GM19328 (cell line): ENCODE measurements around the gene LGI4.

Experiments
- ATAC-seq: cut with Tn5 transposase; IDR thresholded peaks from one replicate; pipeline ENCODE4 v1.9.1; 2021; ENCODE audit warnings: mild to moderate bottlenecking, moderate library complexity; ENCODE audit not compliant: unreplicated experiment

LGI4 gene

GRCh38 chr19:35134601-35135242 lies at the start of gene LGI4:
Gene LGI4 (minus strand): TSS chr19:35135059. CDS start chr19:35134680, 379 bp downstream.
- no peak for ATAC-seq

DNA sequence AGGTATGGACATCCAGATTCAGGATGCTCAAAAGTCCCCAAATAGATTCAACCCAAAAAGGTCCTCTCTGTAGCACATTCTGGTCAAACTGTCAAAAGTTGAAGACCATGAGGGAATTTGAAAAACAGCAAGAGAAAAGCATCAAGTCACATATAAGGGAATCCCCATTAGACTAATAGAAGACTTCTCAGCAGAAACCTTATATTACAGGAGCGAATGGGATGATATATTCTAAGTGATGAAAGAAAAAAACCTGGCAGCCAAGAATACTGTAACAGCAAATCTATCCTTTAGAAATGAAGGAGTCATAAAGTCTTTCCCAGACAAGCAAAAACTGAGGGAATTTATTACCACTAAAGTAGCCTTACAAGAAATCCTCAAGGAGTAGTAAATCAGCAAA lies 49.4 kb upstream of the LGI4 start:
- no peak for ATAC-seq

GRCh38 chr19:35181387-35181786 lies 46.5 kb upstream of the LGI4 start:
- no peak for ATAC-seq

DNA sequence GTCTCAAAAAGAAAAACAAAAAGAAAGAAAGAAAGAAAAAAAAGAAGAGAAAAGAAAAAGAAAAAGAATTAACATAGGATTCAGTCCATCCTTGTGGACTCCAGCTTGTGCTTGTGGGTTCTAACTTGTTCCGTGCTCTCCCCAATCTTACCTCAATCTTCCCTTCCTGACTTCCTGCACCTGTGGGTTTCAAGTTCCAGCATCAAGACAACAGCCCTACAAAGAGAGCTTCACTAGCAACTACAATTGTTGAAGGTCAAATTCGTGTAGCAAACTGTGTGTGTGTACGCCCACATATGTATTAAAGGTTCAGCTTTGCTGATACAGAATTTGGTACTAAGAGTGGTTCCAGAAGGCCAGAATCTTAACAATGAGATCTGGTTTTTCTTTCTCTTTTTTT lies 45.0 kb upstream of the LGI4 start:
- ATAC-seq = no peak

DNA sequence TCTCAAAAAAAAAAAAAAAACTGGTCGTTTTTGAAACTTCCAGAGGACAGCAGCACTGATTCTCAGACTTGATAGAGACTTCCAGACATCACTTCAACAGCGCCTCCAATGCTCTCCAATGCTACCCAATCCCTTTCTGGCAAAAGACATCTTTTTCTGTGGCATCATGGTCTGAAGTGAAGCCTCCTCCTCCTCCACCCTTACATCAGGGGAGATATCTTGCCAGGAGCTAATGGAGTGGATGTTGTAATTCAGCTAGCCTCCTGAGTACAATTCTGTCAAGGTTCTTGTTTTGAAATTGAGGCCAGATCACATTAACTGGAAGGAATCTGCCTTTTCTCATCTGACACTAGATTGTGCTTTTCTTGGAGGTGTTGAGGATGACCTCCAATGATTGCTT lies 43.8 kb upstream of the LGI4 start:
- ATAC-seq = no peak

GRCh38 chr19:35177377-35178274 lies 42.8 kb upstream of the LGI4 start:
- no peak for ATAC-seq

GRCh38 chr19:35176181-35176570 lies 41.3 kb upstream of the LGI4 start:
- ATAC-seq = no peak

DNA sequence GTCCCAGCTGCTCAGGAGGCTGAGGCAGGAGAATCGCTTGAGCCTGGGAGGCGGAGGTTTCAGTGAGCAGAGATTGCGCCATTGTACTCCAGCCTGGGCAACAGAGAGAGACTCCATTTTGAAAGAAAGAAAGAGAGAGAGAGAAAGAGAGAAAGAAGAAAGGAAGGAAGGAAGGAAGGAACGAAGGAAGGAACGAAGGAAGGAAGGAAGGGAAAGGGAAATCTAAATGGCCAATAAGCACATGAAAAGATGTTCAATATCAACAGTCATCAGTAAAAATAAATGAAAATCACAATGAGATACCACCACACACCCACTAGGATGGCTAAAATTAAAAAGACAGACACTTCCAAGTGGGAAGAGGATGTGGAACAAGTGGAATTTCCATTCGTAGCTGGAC lies 39.4 kb upstream of the LGI4 start:
- no peak for ATAC-seq

GRCh38 chr19:35171730-35172129 lies 36.9 kb upstream of the LGI4 start:
- ATAC-seq = no peak

DNA sequence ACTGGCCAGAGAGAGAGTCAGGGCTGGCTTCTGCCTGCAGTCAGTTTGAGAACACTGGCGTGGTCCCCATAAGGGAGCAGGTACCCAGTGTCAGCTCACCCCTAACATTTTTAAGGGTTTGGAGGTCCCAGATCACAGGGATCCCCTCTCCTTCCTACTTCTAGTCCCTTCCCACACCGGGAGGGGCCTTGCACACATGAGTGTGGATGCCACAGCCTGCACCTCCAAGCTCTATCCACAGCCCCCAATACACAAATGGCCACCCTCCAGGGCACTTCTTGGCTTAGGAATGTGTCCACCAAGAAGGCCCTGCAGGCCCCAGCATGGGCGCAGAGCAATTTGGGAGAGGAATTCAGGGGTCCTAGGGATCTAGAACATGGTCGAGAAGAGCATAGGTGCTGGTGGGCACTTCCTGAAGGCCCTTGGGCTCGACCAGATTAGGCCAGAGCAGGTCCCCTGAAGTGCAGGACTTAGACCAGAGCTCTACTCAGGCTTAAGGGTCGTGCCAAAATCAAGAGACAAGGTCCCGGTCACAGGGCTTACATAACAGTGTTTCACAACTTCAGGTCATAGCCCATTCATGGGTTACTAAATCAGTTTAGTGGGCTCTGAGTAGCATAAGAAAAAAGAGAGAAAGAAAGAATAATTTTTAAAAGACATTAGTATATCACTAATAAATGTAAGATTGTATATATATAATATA lies 35.7 kb upstream of the LGI4 start:
- ATAC-seq = no peak

- no peak for ATAC-seq
These were observed 34.5 kb upstream of the LGI4 start for GRCh38 chr19:35169221-35169995.

DNA sequence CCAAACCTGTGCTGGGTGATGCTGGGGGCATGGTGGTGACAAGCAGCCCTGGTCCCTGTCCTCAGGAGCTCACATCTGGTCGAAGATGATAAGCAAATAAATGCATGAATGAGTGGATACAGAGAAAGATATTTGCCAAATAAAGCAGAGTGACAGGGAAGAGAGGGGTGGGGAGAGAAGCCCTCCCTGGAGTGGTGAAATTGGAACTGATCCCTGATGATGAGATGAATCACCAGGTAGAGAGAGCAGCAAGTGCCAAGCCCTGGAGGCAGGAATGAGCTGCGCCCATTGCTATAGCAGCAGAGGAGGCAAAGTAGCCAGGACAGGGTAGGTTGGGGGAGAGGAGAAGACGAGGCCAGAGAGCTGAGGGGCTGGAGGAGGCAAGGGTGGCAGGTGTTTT lies 33.3 kb upstream of the LGI4 start:
- no peak for ATAC-seq

DNA sequence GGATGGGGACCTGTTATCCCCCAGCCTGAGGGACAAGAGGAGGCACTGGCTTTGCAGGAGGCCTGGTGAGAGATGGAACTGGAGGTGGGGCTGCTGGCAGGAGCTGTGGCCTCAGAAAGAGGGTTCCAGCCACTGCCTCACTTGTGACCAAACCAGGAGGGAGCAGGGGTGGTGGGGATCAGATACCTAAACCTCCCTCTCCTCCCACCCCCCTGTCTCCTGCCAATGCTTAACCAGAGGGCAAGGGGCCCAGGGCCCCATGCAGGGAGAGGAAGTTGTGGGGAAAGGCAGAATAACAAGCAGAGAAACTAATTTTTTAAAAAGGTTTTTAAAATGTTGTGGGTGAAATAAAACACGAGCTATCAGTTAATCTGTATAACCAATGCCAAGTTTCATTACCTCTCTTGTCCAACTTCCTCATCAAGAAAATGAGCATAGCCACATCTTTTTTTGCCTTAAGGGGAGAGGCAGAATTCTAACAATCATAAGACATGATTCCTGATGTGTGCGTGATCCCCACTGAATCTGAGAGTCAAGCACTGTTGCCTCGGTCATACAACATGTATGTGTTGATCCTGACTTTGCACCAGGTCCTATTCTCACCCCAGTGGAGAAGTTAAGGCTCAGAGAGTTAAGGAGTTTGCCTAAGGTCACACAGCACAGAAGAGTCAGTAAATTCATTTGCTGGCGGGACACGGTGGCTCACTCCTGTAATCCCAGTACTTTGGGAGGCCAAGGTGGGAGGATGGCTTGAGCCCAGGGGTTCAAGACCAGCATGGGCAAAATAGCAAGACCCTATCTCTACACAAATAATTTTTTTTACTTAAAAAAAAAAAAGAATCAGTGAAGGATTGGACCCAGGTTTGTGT lies 32.6 kb upstream of the LGI4 start:
- ATAC-seq = no peak

DNA sequence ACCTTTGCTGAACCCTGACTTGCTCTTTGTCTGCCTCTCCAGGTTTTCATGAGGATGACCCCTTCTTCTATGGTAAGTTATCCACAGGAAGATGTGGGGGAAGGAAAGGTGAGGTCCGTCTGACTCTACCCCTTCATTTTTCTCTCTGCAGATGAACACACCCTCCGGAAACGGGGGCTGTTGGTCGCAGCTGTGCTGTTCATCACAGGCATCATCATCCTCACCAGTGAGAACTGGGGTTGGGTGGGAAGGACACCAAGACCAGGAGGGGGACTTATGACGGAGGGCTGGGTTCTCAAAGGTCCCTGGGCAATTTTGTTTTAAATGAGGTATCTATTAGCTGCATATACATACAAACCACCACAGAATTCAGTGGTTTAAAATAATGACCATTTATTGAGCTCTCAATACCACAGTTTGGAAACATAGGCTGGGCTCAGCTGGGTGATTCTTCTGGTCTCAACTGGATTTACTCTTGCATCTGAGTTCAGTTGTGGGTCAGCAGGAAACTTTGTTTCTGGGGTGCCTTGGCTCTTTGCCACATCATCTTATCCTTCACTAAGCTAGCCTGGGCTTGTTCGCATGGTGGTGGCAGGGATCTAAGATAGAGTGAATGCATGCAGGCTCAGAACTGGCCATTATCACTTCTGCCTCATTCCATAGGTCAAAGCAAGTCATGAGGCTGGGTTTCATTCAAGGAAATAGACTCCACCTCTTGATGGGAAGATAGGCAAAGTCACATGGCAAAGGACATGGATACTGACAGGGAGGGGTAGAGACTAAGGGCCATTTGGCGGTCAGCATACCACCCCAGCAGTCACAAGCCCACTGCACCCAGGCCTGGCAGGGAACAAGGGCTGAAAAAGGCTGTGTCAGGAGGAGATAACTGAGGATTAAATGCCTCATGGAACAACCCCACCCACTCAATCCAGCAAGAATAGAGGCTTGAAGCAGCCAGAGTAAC lies 31.5 kb upstream of the LGI4 start:
- no peak for ATAC-seq

DNA sequence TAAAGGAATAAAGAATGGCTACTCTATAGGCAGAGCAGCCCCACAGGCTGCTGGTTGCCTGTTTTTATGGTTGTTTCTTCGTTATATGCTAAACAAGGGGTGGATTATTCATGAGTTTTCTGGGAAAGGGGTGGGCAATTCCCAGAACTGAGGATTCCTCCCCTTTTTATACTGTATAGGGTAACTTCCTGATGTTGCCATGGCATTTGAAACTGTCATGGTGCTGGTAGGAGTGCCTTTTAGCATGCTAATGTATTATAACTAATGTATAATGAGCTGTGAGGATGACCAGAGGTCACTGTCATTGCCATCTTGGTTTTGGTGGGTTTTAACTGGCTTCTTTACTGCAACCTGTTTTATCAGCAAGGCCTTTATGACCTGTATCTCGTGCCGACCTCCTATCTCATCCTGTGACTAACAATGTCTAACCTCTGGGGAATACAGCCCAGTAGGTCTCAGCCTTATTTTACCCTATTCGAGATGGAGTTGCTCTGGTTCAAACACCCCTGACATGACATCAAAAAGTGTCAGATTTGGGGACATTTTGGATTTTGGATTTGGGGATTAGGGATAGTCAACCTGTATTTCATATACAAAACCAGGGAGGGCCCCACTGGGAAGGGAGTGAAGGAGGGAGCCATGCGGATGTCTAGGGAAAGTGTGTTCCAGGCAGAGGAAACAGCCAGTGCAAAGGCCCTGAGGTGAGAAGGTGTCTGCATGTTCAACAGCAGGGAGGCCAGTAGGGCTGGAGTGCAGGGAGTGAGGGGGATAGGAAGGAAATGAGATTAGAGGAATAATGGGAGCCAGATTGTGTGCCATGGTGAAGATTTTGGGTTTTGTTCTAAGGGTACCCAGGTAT lies 30.6 kb upstream of the LGI4 start:
- no peak for ATAC-seq

GRCh38 chr19:35164418-35164817 lies 29.6 kb upstream of the LGI4 start:
- no peak for ATAC-seq

DNA sequence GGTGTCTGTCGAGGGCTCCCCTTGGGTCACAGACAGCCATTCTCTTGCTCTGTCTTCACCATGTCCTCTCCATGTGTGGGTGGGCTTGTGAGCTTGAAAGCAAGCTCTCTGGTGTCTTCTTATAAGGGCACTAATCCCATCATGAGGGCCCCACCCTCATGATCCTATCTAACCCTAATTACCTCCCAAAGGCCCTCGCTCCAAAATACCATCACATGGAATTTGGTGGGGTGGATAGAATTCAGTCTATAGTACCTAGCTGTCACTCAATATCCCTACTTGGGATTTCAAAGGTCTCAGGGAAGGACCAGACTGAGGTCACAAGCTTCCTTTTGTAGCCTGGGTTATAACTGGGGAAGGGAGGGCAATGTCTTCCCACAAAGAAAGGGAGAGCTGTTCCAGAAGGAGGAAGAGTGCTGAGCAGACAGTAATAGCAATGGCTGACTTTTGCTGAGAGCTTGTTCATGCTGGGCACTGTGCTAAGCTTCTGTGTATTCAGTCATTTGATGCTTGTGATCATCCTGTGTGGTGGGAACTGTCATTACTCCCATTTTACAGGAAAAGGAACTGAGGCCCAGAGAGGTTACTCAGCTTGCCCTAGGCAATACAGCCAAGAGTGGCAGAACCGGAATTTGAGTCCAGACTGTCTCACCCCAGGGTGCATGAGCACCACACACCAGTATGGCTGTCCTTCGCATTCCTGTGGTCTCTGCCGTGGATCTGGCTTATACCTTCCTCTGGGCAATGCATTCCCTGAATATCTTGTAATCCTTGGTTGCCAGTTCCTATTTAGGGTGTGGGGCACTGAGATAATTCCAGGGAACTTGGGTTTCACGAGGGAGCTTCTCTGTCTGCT lies 27.8 kb upstream of the LGI4 start:
- ATAC-seq = no peak
